Lower lobe of right lung (tissue), 2 donors: ENCODE data around the gene TMEM120A. TPM values are rescaled to one million over a fixed set of nuclear protein-coding genes. Genes with fewer than 3 reads are reported as not detected.
A peak's percentile ranks its signal among the peaks of the same experiment; 100 is the strongest.

ENCODE experiments used
- ATAC-seq, 2 donors: fragments of 200-7000 bp; cut with Tn5 transposase; one replicate each; pipeline ENCODE4 v1.9.1; 2020 to 2022; ENCODE audit warnings: mild to moderate bottlenecking in 2 of 2, moderate library complexity in 2 of 2
- DNase-seq: peaks from one replicate; pipeline ENCODE4 v3.0.0-alpha.2; 2020
- H3K27ac ChIP-seq: fragments of 200-600 bp; one replicate; pipeline ENCODE4 v1.8.0; 2022
- H3K27me3 ChIP-seq: fragments of 200-600 bp; one replicate; pipeline ENCODE4 v1.8.0; 2022; ENCODE audit warnings: low read depth
- H3K36me3 ChIP-seq: fragments of 200-600 bp; one replicate; pipeline ENCODE4 v1.8.0; 2022; ENCODE audit warnings: mild to moderate bottlenecking
- H3K4me1 ChIP-seq: fragments of 200-600 bp; one replicate; pipeline ENCODE4 v1.8.0; 2022
- H3K4me3 ChIP-seq: fragments of 200-600 bp; one replicate; pipeline ENCODE4 v1.8.0; 2022; ENCODE audit warnings: mild to moderate bottlenecking
- H3K9me3 ChIP-seq: fragments of 200-600 bp; one replicate; pipeline ENCODE4 v1.8.0; 2022
- CTCF ChIP-seq: fragments of 200-600 bp; IDR thresholded peaks from one replicate; pipeline ENCODE4 v1.8.0; 2022; ENCODE audit warnings: antibody characterized with exemption, mild to moderate bottlenecking
- intact Hi-C: fragments of 100-400 bp; cut with DNase I; formaldehyde crosslinking; loops from one replicate; pipeline ENCODE4 v1.11.0; 2022
- total RNA-seq: library from RNA; stranded (reverse); fragmentation: NEBNext Ultra II Directional; extraction: Animal tissue kit (Norgen Biotek cat#: 25700); gene quantifications from one replicate; pipeline ENCODE4 v1.2.1, GENCODE V29; 2021
- donor health status: DM: no; HTN: yes; CAD: no; lungs with severe emphysema.

The TMEM120A gene
- total RNA-seq, 1 donor from 2014 or later: 42.7 TPM

- H3K27ac ChIP-seq: peak overlapping the region; percentile 70
- peaks cover 81% of the 10 kb centered on the region for H3K36me3 ChIP-seq
- no peaks in the 10 kb centered on the region for H3K27me3 ChIP-seq
- peaks cover 5% of the 10 kb centered on the region for H3K4me1 ChIP-seq
- no peaks in the 10 kb centered on the region for H3K9me3 ChIP-seq
- TF ChIP-seq CTCF: no peak
- peak; percentile 81 for DNase-seq
- H3K4me3 ChIP-seq: no peak overlapping the region
- ATAC-seq: peak; percentile 86 to 93
- intact Hi-C loops: no loop called here
Measured at GRCh38 chr7:75957021-75957736, 37.2 kb downstream of the TMEM120A start.

GRCh38 chr7:75955331-75955955 lies 39.0 kb downstream of the TMEM120A start:
- Histone ChIP-seq H3K27ac (no peak overlapping the region), H3K4me3 (no peak overlapping the region), H3K4me1 (peaks cover 18% of the 10 kb centered on the region), H3K27me3 (no peaks in the 10 kb centered on the region), H3K9me3 (no peaks in the 10 kb centered on the region), H3K36me3 (peaks cover 66% of the 10 kb centered on the region)
- TF ChIP-seq CTCF: no peak
- no peak for DNase-seq
- no peak for ATAC-seq
- intact Hi-C loops: no loop called here

GRCh38 chr7:75953931-75954330 lies 40.5 kb downstream of the TMEM120A start:
- no peak for DNase-seq
- Histone ChIP-seq H3K36me3 (peaks cover 52% of the 10 kb centered on the region), H3K27me3 (no peaks in the 10 kb centered on the region), H3K9me3 (no peaks in the 10 kb centered on the region), H3K27ac (peak overlapping the region; percentile 67), H3K4me1 (peaks cover 24% of the 10 kb centered on the region), H3K4me3 (no peak overlapping the region)
- TF ChIP-seq CTCF: no peak
- ATAC-seq: no peak
- intact Hi-C loops: no loop called here

- no peak for ATAC-seq
- peak overlapping the region; percentile 67 for H3K27ac ChIP-seq
Measured at GRCh38 chr7:75953431-75953830, 41.0 kb downstream of the TMEM120A start.

GRCh38 chr7:75951506-75951905 lies 42.9 kb downstream of the TMEM120A start:
- Histone ChIP-seq H3K4me1 (peaks cover 45% of the 10 kb centered on the region), H3K27ac (peak overlapping the region; percentile 31), H3K36me3 (peaks cover 40% of the 10 kb centered on the region), H3K9me3 (no peaks in the 10 kb centered on the region), H3K27me3 (no peaks in the 10 kb centered on the region), H3K4me3 (no peak overlapping the region)
- intact Hi-C loops: no loop called here
- peak; percentile 65 to 78 for ATAC-seq
- TF ChIP-seq CTCF: no peak
- peak; percentile 67 for DNase-seq

More at GRCh38 chr7:75953431-75953830, 41.0 kb downstream of the TMEM120A start:
- Histone ChIP-seq H3K27me3 (no peaks in the 10 kb centered on the region), H3K9me3 (no peaks in the 10 kb centered on the region), H3K36me3 (peaks cover 49% of the 10 kb centered on the region), H3K4me3 (no peak overlapping the region), H3K4me1 (peaks cover 29% of the 10 kb centered on the region)
- intact Hi-C loops: no loop called here
- no peak for DNase-seq
- TF ChIP-seq CTCF: no peak
